Bladder microvascular endothelial cell (primary cell): ENCODE results near the gene RLN2. TPM values are rescaled to one million over a fixed set of nuclear protein-coding genes. Genes with fewer than 3 reads are reported as not detected.

Experiments used
- total RNA-seq: library from RNA; depleted of rRNA; stranded (reverse); fragments of >200 nt; gene quantifications from 2 replicates; pipeline ENCODE4 v1.2.3, GENCODE V29; 2014

The RLN2 gene, protein sequence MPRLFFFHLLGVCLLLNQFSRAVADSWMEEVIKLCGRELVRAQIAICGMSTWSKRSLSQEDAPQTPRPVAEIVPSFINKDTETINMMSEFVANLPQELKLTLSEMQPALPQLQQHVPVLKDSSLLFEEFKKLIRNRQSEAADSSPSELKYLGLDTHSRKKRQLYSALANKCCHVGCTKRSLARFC
- 0.16 and 3.8 TPM in 2 replicates for total RNA-seq

DNA sequence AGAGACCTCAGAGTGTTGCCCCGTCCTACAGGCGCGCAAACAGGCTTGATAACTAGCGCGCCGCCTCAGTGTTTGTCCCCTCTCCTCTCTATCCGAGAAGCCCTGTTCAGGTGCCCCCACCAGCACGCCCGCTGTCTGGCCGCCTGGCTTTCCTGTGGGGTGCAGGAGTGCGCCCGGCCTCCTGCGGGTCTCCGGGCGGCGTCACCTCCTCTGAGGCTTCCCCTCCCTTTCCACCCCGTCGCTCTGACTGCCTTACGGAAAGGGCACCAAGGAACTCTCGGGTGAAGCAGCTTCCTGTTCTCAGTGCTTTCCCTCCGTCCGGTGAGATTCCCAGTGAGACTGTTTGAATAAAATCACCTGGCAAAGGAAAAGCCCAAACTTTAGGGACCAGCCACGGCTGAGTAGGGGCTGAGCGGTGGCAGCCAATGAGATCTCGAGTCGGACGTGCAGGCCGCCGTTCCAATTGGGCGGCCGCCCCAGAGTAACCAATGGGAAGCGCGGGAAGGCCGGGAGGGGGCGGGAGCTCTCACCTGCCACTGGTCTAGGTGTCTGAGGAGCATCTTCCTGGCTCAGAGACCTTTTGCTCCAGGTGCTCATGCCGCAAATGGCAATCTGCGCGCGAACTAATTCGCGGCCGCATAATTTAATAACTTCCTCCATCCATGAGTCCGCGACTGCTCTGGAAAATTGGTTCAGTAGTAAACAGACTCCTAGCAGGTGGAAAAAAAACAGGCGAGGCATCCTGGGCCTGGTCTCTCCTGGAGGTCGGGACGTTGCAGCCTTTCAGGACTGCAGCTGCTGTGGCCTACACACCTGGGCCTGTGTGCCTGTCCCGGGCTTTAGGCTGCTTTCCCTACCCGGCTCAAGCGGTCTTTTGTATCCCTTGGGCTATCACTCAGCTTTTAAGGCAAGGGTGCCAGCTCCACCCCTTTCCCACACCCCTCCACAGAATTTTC is at the start of gene RLN2:
TSS of gene RLN2 (minus strand) at position 877 of the 956 bp plus-strand sequence. CDS start at position 741, 136 bp downstream.

GRCh38 chr9:5338992-5339981 is 34.8 kb upstream of the RLN2 start, which contains the start of gene RLN1:
Gene RLN1 (minus strand): TSS chr9:5339876. CDS start chr9:5339746, 130 bp downstream.

Other genes with a start within 250 kb of the RLN2 start
- gene INSL6, start 119.1 kb downstream of the RLN2 start, total RNA-seq: 0.13 TPM in 1 of 2 replicates, not detected in the other
- not detected in 2 replicates for gene INSL4, start 73.3 kb downstream of the RLN2 start, total RNA-seq
- gene RLN1, start 35.2 kb upstream of the RLN2 start, total RNA-seq: 0.25 and 0.49 TPM in 2 replicates
- 6.0 and 8.9 TPM in 2 replicates for gene PLGRKT, start 133.2 kb upstream of the RLN2 start, total RNA-seq
- gene CD274, start 145.8 kb upstream of the RLN2 start, total RNA-seq: 10.0 and 29.0 TPM in 2 replicates
- 4.9 and 7.0 TPM in 2 replicates for gene PDCD1LG2, start 205.8 kb upstream of the RLN2 start, total RNA-seq